DND-41 (cell line): ENCODE measurements around the gene VWCE.
"Not testable (repeated sequence)": the region's sequence is repeated elsewhere in the genome, so short reads cannot be mapped to it uniquely, and the experiment has no call there.

Source experiments
- CTCF ChIP-seq: IDR thresholded peaks from 2 replicates; pipeline ENCODE4 v1.5.1; 2012; ENCODE audit warnings: borderline replicate concordance, low read length, moderate library complexity, mild to moderate bottlenecking; ENCODE audit not compliant: poor library complexity, severe bottlenecking; ENCODE audit errors: extremely low read depth
- EZH2 ChIP-seq: IDR thresholded peaks from 3 replicates; pipeline ENCODE4 v1.6.1; 2012; ENCODE audit warnings: borderline replicate concordance, low read depth, mild to moderate bottlenecking, moderate library complexity, low read length, inconsistent platforms; ENCODE audit not compliant: severe bottlenecking

- not testable (repeated sequence) for TF ChIP-seq CTCF, EZH2
Measured at GRCh38 chr11:61226457-61227137, 68.5 kb downstream of the VWCE start.
